Umbilical cord (tissue), 2 donors: ENCODE measurements around the gene PNMA6A. TPM values are rescaled to one million over a fixed set of nuclear protein-coding genes. Genes with fewer than 3 reads are reported as not detected.
A peak's percentile ranks its signal among the peaks of the same experiment; 100 is the strongest.
"Not testable (repeated sequence)": the region's sequence is repeated elsewhere in the genome, so short reads cannot be mapped to it uniquely, and the experiment has no call there.

Experiments
- DNase-seq: peaks from one replicate; pipeline ENCODE4 v3.0.0-alpha.2; 2015; ENCODE audit warnings: low spot score
- total RNA-seq: library from RNA; depleted of rRNA; stranded (reverse); fragments of >200 nt; gene quantifications from one replicate; pipeline ENCODE4 v1.2.3, GENCODE V29; 2014; ENCODE audit warnings: low replicate concordance; ENCODE audit not compliant: insufficient read depth

Gene PNMA6A
- total RNA-seq, result 1.2 TPM

DNA sequence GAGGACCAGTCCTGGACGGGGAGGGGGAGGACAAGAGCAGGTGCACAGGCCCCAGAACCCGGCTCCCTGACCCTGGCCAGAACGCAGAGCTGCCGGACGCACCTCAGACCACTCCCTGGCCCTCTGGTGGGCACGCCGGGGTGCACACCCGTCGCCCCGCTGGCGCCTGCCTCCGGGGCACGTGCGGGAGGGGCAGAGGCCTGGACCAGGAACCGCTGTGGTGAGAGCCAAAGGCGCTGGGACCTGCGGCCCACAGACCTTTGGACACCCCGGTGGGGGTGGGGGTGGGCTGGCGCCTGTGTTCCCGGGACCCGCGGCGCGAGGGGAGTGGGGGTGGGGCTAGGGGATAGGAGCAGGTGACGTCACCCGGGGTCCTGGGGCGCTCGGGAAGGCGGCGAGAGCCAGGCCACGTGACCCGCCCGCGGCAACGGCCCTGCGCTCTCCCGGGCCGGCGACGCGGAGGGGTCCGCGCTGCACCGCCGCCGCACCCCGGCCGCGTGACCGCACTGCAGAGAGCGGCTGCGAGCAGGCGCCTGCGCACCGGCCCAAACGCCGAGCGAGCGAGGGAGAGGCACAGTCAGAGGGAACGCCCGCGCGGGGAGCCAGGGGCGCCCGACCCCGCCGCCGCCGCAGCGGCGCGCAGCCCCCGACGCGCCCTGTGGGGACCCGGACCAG is at the start of gene PNMA6A:
TSS of gene PNMA6A (plus strand) at position 546 of the 675 bp plus-strand sequence. CDS start 609 bp downstream, outside the sequence.
- not testable (repeated sequence) for DNase-seq

DNA sequence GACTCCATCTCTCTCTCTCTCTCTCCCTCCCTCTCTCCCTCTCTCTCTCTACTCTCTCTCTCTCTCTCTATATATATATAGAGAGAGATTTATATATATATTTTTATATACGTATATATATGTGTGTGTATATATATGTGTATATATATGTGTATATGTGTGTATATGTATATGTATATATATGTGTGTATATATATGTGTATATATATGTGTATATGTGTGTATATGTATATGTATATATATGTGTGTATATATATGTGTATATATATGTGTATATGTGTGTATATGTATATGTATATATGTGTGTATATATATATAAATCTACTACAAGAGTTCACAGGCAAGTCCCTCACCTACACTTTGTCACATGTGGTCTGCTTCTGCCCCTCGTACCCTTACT is 45.8 kb upstream of the PNMA6A start:
- not testable (repeated sequence) for DNase-seq

DNA sequence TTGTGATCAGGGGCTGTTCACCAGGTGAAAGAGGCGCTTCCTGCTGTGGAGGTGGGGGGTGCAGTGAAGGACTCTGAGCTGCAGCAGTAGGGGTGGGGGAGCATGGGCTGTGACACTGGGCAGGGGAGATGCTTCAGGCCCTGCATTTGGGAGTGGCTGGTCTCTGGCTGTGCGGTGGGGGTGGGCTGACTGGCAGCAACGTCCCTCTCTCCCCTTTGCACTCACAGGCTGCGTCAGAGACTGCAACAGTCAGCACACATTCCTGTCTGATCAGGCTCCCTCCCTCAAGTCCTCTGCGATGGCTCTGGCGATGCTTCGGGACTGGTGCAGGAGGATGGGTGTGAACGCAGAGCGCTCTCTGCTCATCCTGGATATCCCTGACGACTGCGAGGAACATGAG is 43.8 kb upstream of the PNMA6A start:
- DNase-seq, result not testable (repeated sequence)

DNA sequence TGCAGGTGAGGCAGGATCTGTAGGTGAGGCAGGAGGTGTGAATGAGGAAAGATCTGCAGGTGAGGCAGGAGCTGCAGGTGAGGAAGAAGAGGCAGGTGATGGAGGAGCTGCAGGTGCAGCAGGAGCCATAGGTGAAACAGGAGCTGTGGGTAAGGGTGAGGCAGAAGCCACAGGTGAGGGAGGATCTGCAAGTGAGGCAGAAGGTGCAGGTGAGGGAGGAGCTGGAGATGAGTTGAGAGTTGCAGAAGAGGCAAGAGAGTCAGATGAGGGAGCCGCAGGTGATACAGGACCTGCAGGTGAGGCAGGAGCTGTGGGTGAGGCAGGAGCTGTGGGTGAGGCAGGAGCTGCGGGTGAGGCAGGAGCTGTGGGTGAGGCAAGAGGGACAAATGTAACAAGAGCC is 43.1 kb upstream of the PNMA6A start:
- no peak for DNase-seq

DNA sequence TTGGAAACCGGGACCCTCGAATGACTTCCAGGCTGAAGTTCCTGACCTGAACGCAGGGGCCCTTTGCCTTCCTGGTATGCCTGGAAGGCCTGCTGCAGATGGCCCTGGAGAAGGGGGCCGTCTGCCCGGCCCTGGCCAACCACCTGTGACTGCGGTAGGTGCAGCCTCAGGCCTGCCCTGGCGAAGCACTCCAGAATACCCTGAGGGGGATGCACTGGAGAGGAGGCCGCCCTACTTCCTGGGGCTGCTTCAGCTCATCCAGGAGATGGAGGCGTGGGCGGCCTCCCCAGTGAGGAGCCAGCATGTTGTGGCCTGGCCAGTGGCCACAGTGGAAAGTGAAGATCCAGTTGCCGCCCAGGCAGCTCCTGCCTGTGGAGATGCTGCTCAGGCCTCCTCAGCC is 42.4 kb upstream of the PNMA6A start:
- no peak for DNase-seq

DNA sequence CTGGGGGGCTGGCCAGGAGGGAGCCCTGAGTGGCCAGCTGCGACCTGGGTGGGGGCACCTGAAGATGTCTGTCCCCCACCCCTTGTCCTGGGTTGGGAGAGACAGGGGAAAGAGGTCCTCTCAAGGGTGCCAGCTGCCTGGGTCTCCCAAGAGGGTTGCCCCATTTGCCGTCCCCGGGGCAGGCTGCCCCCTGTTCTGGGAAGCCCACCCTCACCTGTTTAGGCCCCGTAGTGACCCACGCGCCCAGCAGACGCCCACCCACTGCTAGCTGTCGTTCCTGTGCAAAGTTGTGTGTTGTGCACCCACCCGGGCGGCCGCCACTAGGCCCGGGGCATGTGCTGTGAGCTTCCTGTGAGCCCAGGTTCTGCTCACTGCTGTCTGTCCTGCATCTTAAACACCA is 41.5 kb upstream of the PNMA6A start:
- DNase-seq, result no peak

DNA sequence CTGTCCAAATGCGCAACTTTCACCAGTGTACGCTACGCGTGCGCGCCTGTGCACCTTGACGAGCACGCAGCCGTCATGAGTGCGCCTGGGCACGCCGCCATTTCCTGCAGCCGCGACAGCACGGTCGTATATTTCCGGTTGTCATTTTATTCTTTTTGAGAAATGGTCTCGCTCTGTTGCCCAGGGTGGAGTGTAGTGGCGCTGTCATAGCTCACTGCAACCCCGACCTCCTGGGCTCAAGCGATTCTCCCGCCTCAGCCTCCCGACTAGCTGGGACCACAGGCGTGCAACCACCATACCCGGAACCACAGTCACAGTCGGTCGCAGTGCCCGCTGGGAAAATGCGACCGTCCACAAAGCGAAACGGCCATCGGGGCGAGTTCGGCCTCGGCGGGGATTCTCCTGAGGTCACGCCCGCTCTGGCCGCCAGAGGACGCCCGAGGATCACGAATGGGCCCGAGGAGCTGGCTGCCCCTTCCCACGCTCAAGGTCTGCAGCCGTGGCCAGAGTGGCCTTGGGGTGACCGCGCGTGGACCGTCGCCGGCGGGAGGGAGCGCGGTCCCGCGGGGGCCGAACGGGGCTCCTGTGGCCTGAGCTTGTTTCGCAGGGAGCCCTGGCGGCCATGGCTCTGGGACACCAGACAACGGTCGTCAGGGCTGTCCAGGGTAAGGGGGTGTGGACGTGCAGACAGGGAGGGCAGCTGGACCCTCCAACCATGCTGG is 39.7 kb upstream of the PNMA6A start:
- DNase-seq, result peak; percentile 46

DNA sequence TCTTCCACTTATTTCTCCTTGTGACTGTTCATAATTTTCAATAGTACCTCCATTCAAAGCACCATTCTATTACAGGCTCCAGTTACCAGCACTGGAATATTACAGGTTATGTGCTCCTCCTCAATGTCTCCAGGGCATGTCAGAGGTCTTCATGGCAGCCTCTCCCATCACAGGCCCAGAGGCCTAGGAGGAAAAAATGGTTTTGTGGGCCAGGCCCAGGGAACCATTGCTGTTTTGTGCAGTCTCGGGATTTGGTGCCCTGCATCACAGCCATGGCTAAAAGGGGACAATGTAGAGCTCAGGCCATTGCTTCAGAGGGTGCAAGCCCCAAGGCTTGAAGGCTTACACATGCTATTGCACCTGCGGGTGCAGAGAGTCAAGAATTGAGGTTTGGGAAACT is 23.2 kb upstream of the PNMA6A start:
- no peak for DNase-seq

DNA sequence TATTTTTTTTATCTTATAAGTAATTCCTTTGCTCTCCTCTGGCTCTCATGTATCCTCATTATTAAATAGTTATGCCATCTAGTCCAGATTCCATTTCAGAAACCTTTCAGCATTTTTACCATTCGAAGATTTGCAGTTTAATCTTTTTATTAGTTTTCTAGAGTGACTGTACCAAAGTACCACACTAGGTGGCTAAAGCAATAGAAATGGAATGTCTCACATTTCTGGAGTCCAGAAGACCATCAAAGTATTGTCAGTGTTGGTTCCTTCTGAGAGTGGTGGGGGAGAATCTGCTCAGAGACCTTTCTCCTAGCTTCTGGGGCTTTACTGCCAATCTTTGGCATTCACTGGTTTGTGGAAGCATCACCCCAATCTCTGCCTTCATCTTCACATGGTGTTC is 19.7 kb upstream of the PNMA6A start:
- DNase-seq, result no peak

DNA sequence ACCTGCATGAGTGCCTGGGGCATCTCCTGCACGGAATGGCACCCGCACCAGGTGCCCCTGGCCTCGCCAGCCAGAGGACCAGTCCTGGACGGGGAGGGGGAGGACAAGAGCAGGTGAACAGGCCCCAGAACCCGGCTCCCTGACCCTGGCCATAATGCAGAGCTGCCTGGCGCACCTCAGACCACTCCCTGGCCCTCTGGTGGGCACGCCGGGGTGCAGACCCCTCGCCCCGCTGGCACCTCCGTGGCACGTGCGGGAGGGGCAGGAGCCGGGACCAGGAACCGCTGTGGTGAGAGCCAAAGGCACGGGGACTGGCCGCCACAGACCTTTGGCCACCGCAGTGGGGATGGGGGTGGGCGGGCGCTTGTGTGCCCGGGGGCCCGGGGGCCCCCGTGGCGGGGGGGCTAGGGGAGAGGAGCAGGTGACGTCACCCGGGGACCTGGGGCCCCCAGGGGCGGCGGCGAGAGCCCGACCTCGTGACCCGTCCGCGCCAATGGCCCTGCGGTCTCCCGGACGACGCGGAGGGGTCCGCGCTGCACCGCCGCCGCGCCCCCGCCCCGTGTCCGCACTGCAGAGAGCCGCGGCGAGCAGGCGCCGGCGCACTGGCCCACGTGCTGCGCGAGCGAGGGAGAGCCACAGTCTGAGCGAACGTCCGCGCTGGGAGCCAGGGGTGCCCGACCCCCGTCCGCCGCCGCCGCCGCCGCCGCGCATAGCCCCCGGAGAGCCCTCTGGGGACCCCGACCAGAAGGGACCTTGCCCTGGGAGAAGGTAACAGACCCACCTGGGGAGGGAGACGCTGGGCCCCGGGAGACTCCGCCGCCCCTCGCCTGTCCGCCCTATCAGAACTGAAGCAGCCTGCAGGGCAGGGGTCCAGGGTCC is 16.1 kb upstream of the PNMA6A start, which contains the start of gene PNMA3:
TSS of gene PNMA3 (plus strand) at position 600 of the 879 bp plus-strand sequence. CDS start 586 bp downstream, outside the sequence.
- DNase-seq, result no peak

DNA sequence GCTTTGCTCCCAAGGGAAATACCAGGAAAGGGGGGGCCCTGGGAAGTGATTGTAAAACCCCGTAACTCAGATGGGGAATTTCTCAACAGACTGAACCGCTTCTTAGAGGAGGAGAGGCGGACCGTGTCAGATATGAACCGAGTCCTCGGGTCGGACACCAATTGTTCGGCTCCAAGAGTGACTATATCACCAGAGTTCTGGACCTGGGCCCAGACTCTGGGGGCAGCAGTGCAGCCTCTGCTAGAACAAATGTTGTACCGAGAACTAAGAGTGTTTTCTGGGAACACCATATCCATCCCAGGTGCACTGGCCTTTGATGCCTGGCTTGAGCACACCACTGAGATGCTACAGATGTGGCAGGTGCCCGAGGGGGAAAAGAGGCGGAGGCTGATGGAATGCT is 15.0 kb upstream of the PNMA6A start:
- no peak for DNase-seq

DNA sequence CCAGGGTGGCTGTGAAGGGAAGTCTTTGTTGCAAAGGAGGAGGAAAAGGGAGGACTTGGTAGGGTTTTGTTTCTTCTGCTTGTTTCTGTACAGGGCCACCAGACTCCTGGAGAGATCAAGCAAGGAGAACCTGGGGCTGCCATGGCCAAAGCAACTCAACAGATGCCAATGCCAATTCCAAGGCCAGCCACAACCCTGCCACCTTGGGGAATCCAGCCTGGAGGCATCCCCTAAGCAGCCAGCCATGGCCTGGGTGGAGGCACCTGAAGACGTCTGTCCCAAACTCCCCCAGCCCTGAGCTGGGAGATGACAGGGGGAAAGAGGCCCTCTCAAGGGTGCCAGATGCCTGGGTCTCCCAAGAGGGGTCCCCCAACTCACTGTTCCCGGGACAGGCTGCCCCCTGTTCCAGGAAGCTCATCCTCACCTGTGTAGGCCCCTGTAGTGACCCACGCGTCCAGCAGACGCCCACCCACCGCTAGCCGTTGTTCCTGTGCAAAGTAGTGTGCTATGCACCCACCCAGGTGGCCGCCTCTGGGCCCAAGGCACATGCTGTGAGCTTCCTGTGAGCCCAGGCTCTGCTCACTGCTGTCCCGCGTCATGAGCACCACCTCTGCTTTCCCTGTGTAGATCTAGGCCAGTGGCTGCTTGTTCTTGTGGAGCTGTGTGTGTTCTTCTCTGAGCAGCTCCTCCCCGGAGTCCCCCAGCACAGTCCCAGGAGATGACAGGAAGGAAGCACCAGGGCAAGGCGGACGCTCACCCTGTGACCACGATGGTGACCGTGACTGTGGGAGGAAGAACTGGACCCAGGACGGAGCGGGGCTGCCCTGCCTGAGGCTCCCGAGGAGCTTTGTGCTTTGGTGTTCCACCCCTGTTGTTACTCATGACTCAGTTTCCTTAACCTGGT is 12.8 kb upstream of the PNMA6A start:
- no peak for DNase-seq

DNA sequence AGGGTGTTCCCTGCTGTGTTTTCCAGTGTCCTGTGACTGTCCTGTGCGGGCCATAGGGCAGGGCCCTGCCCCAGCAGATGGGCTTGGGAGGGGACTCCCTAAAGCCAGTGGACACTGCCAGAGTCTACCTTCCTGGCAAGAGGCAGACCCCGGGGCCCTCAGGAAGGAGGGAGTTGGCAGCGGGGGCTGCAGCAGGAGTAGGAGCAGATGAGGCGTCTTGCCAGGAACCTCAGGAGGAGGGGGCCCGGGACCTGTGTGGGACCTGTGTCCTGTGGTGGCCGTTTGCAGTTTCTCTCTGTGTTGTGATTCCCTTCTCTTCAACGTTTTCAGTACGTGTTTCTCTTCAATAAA is 12.2 kb upstream of the PNMA6A start:
- DNase-seq, result no peak

DNA sequence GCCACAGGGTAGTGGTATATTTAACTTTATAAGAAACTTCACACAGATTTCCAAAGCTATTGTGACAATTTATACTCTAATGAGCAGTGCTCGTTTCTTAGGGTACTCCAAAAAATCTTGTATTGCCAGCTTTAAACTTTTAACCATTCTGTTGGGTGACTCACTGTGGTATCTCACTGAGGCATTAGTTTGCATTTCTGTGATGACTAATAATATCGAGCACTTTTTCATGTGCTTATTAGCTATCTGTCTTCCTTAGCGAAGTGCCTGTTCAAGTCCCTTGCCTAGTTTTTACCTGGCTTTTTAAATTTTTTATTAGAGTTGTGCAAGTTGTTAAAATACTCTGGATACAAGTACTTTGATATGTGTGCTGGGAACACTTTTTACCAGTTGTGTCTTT is 10.5 kb upstream of the PNMA6A start:
- DNase-seq, result no peak

DNA sequence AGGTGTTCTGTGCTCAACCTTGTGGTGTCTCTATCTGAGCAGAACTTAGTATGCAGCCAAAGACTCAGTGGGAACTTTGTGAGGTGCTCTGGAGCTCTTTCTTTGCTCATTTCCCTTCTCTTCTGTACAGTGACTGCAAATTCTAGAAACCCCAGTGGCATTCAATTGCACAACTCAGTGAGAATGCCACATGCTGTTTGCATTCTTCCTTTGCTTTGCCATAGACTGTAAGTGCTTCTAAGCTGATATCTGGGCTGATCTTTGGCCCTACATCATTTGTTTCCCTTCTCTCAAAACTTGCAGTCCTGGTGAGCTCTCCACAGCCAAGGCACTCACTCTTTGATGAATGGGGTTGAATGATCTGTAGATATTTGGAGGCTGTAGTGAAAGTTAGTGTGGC is 8.9 kb upstream of the PNMA6A start:
- no peak for DNase-seq

DNA sequence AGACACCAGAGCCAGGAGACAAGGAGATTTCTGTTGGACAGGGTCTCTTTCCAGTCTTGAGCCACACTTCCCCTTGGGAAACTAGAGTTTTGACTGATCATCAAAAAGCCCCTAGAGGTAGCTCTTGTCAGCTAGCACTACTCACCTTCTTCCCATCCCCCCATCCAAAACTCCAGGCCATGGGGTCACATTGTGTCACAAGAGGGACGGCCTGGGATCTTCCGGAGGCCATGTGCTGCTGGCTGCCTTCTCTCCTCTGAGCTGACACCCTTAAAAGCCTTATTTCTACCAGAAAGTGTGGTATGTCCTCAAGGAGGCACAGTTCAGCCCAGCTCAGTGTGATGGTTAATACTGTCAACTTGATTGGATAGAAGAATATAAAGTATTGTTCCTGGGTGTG is 8.2 kb upstream of the PNMA6A start:
- no peak for DNase-seq

DNA sequence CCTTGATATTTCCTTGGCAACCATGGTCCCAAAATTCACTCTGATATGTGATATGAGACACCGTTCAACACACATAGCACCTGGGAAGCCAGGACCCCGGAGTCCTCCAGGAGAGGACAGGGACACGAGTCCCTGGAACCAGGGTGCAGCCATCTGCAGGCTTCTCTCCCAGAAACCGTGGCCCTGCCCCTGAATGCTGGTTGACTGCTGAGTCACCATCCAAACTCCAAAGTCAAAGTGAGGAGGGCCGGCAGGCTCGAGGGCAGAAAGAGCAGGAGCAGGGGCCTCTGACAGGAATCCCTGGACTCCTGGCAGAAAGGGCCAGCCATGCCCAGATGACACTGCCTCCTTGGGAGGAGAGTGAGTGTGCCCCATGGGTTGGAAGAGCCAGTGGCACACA is 6.9 kb upstream of the PNMA6A start:
- no peak for DNase-seq

DNA sequence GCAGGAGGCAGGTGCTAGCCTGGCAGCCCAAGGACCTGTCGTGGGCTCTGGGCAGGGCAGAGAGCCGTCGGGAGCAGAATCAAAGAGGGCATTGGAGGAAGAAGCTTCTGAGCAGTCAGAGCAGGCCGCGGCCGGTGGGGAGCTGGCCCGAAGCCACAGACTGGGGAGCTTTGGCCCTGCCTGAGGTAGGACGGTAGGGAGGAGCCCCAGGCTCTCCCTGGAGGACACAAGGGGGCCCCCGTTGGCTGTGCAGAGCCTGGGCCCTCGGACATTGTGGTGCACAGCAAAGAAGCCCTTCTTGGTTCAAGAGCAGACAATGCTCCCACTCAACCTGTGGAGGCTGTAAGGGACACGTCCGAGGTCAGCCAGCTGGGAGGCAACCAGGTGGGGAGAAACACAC is 5.9 kb upstream of the PNMA6A start:
- DNase-seq, result not testable (repeated sequence)

DNA sequence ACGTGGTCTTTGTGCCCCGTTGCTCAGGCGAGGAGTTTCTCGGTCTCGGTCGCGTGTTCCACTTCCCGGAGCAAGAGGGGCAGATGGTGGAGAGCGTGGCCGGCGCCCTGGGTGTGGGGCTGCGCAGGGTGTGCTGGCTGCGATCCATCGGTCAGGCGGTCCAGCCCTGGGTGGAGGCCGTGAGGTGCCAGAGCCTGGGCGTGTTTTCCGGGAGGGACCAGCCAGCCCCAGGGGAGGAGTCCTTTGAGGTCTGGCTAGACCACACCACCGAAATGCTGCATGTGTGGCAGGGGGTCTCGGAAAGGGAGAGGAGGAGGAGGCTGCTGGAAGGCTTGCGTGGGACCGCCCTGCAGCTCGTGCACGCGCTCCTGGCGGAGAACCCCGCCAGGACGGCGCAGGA is 1.1 kb downstream of the PNMA6A start:
- DNase-seq, result not testable (repeated sequence)

DNA sequence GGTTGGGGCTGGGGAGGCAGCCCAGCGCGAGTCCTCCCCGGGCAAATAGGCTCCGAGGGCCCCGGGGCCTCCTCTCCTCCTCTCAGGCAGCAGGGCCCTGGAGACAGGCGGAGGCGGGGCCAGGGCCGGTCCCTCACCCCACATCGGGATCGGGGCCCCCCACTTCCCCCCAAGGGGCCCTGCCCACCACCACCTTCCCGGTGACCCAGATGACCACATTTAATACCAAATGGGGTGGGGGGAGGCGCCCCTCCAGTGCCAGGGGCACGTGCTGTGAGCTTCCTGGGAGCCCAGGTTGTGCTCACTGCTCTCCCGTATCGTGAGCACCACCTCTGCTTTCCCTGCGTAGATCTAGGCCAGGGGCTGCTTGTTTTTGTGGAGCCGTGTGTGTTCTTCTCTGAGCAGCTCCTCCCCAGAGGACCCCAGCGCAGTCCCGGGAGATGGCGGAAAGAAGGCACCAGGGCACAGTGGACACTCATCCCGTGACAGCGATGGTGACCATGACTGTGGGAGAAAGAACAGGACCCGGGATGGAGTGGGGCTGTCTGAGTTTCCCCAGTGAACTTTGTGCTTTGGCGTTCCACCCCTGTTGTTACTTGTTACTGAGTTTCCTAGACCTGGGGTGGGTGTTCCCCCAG is 2.1 kb downstream of the PNMA6A start:
- DNase-seq, result no peak

DNA sequence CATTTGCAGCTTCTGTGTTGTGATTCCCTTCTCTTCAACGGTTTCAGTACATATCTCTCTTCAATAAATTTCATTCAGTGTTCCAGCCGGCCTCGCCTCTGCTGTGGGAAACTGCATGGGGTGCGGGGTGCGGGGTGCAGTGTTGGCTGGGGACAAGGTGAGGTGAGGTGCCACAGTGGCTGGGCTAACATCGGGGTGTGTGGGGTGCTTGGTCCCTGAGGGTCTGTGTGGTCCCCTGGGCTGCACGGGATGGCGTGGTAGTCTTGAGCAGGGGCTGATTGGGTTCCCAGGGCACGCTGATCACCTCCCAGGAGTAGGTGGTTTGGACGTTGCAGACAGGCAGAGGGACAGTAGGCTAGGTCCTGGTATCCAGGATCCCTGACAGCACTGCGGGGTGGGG is 2.7 kb downstream of the PNMA6A start:
- no peak for DNase-seq
